OCI-LY1 (cell line): ENCODE measurements around the gene AEBP1.

Experiments used
- H2AFZ ChIP-seq: fragments of 200-600 bp; sonication (generic), shearing (Covaris generic); 2 replicates; pipeline ENCODE4 v1.6.0; 2014; ENCODE audit warnings: antibody characterized with exemption, mild to moderate bottlenecking, low read length
- H3F3A ChIP-seq: fragments of 200-600 bp; sonication (generic), shearing (Covaris generic); 2 replicates; pipeline ENCODE4 v1.6.0; 2014; ENCODE audit warnings: mild to moderate bottlenecking, antibody characterized with exemption, low read length, moderate library complexity; ENCODE audit not compliant: insufficient read depth
- H3K27ac ChIP-seq: fragments of 200-600 bp; sonication (generic); 2 replicates; pipeline ENCODE4 v1.5.1; 2014; ENCODE audit warnings: low read length, mixed run types, mild to moderate bottlenecking, low read depth; ENCODE audit not compliant: poor library complexity, severe bottlenecking
- H3K27me3 ChIP-seq: fragments of 200-600 bp; sonication (generic); 2 replicates; pipeline ENCODE4 v1.6.0; 2014; ENCODE audit warnings: antibody characterized with exemption, mild to moderate bottlenecking, low read length, moderate library complexity; ENCODE audit not compliant: insufficient read depth
- H3K36me3 ChIP-seq: fragments of 200-600 bp; sonication (generic); 2 replicates; pipeline ENCODE4 v1.6.1; 2014; ENCODE audit warnings: mild to moderate bottlenecking, antibody characterized with exemption, low read length, moderate library complexity, mixed read lengths; ENCODE audit not compliant: insufficient read depth
- H3K4me1 ChIP-seq: fragments of 200-600 bp; sonication (generic); 2 replicates; pipeline ENCODE4 v1.5.1; 2014; ENCODE audit warnings: mild to moderate bottlenecking, low read length, moderate library complexity; ENCODE audit not compliant: insufficient read depth, severe bottlenecking
- H3K4me2 ChIP-seq: fragments of 200-600 bp; sonication (generic), shearing (Covaris generic); 2 replicates; pipeline ENCODE4 v1.6.1; 2014; ENCODE audit warnings: low read length
- H3K4me3 ChIP-seq: fragments of 200-600 bp; sonication (generic); 2 replicates; pipeline ENCODE4 v1.5.1; 2014; ENCODE audit warnings: low read length, low read depth, mild to moderate bottlenecking, mixed read lengths; ENCODE audit not compliant: poor library complexity, severe bottlenecking
- H3K79me2 ChIP-seq: fragments of 200-600 bp; shearing (Covaris generic); 2 replicates; pipeline ENCODE4 v1.6.1; 2016; ENCODE audit warnings: mixed run types, low read length, mixed read lengths; ENCODE audit not compliant: insufficient read depth
- H3K9ac ChIP-seq: fragments of 200-600 bp; sonication (generic), shearing (Covaris generic); 2 replicates; pipeline ENCODE4 v1.6.1; 2014; ENCODE audit warnings: mild to moderate bottlenecking, low read length, mixed read lengths
- H3K9me2 ChIP-seq: fragments of 200-600 bp; sonication (generic), shearing (Covaris generic); 2 replicates; pipeline ENCODE4 v1.6.1; 2014; ENCODE audit warnings: low read depth, mild to moderate bottlenecking, low read length, mixed read lengths
- H3K9me3 ChIP-seq: fragments of 200-600 bp; shearing (Covaris generic); 2 replicates; pipeline ENCODE4 v1.6.1; 2014; ENCODE audit warnings: low read length, mixed read lengths
- H4K20me1 ChIP-seq: fragments of 200-600 bp; sonication (generic), shearing (Covaris generic); 2 replicates; pipeline ENCODE4 v1.6.0; 2016; ENCODE audit warnings: mild to moderate bottlenecking, low read length; ENCODE audit not compliant: insufficient read depth
- CTCF ChIP-seq: fragments of 200-600 bp; sonication (generic), shearing (Covaris generic); IDR thresholded peaks from 2 replicates; pipeline ENCODE4 v1.5.1; 2017; ENCODE audit warnings: mild to moderate bottlenecking, antibody characterized with exemption, low read length, moderate library complexity, mixed read lengths
- EZH2 ChIP-seq: fragments of 200-600 bp; sonication (generic), shearing (Covaris generic); IDR thresholded peaks from 2 replicates; pipeline ENCODE4 v1.8.0; 2017; ENCODE audit warnings: borderline replicate concordance, mixed run types, mild to moderate bottlenecking, antibody characterized with exemption, low read length, moderate library complexity, mixed read lengths

AEBP1 gene

GRCh38 chr7:44111761-44112160 is 7.6 kb downstream of the AEBP1 start:
- no peak for TF ChIP-seq EZH2
- no peak for TF ChIP-seq CTCF
- H3K79me2 ChIP-seq, result no peaks in the 10 kb centered on the region

DNA sequence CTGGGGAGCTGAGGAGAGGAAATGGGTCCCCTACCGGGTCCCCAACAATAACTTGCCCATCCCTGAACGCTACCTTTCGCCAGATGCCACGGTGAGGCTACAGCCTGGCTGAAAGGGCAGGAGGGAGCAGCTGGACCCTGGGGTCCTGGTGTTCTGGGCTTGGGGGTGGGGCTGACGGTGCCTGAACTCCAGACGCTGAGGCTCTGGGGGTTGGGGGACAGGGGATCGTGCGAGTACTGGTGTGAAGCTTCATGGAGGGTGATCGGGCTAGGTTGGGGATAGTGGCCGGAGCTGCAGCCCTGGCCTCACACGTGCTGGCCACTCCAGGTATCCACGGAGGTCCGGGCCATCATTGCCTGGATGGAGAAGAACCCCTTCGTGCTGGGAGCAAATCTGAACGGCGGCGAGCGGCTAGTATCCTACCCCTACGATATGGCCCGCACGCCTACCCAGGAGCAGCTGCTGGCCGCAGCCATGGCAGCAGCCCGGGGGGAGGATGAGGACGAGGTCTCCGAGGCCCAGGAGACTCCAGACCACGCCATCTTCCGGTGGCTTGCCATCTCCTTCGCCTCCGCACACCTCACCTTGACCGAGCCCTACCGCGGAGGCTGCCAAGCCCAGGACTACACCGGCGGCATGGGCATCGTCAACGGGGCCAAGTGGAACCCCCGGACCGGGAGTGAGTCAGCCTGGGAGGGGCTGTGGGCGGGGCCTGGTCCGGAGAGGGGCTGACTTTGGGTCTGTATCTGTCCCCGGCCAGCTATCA is 8.3 kb downstream of the AEBP1 start:
- Histone ChIP-seq H3F3A (no peaks in the 10 kb centered on the region), H3K9me3 (no peaks in the 10 kb centered on the region), H4K20me1 (no peaks in the 10 kb centered on the region), H3K9me2 (no peaks in the 10 kb centered on the region), H3K27me3 (peaks cover 3% of the 10 kb centered on the region; the same call in 1 of the 2 replicates), H2AFZ (no peak overlapping the region), H3K36me3 (peaks cover 40% of the 10 kb centered on the region), H3K4me1 (peaks cover 5% of the 10 kb centered on the region), H3K4me2 (no peak overlapping the region), H3K9ac (no peak overlapping the region), H3K27ac (no peak overlapping the region), H3K4me3 (no peak overlapping the region), H3K79me2 (no peaks in the 10 kb centered on the region)
- TF ChIP-seq CTCF (no peak), EZH2 (no peak)

More at GRCh38 chr7:44111761-44112160, 7.6 kb downstream of the AEBP1 start:
- Histone ChIP-seq H3K4me2 (no peak overlapping the region), H3K4me1 (peaks cover 5% of the 10 kb centered on the region), H3K9me2 (no peaks in the 10 kb centered on the region), H3K4me3 (no peak overlapping the region), H3K9me3 (no peaks in the 10 kb centered on the region), H3K9ac (no peak overlapping the region), H3K27me3 (peaks cover 3% of the 10 kb centered on the region; the same call in 1 of the 2 replicates), H3K36me3 (peaks cover 33% of the 10 kb centered on the region), H4K20me1 (no peaks in the 10 kb centered on the region), H3F3A (no peaks in the 10 kb centered on the region), H2AFZ (no peak overlapping the region), H3K27ac (no peak overlapping the region)

GRCh38 chr7:44112997-44113763 is 9.0 kb downstream of the AEBP1 start:
- Histone ChIP-seq H3K36me3 (peaks cover 47% of the 10 kb centered on the region), H2AFZ (no peak overlapping the region), H3K79me2 (no peaks in the 10 kb centered on the region), H3F3A (no peaks in the 10 kb centered on the region), H3K9me2 (no peaks in the 10 kb centered on the region), H3K9me3 (no peaks in the 10 kb centered on the region), H3K27ac (no peak overlapping the region), H4K20me1 (no peaks in the 10 kb centered on the region), H3K27me3 (peaks cover 3% of the 10 kb centered on the region; the same call in 1 of the 2 replicates), H3K4me3 (no peak overlapping the region), H3K4me2 (no peak overlapping the region), H3K4me1 (peaks cover 5% of the 10 kb centered on the region), H3K9ac (no peak overlapping the region)
- TF ChIP-seq EZH2, result no peak
- TF ChIP-seq CTCF, result no peak
